Keratinocyte (primary cell): Measurements from ENCODE around the gene NTSR1. TPM values are rescaled to one million over a fixed set of nuclear protein-coding genes. Genes with fewer than 3 reads are reported as not detected.

Experiments
- DNase-seq: peaks from one replicate; pipeline ENCODE4 v3.0.0-alpha.2; 2011; ENCODE audit warnings: low read depth, missing footprints, low spot score
- FAIRE-seq: peaks from 2 replicates; lab custom pipeline; 2011; peaks lifted over from hg19 to GRCh38; lab: Jason Lieb, UNC
- H2AFZ ChIP-seq: 2 replicates; pipeline ENCODE4 v1.6.0; 2012; ENCODE audit warnings: low read length, control low read depth, inconsistent platforms; ENCODE audit not compliant: control insufficient read depth
- H3K27ac ChIP-seq: 2 replicates; pipeline ENCODE4 v1.5.1; 2011; ENCODE audit warnings: low read length; ENCODE audit not compliant: control insufficient read depth, insufficient read depth
- H3K27me3 ChIP-seq: 3 replicates; pipeline ENCODE4 v1.6.0; 2011; ENCODE audit warnings: low read length; ENCODE audit not compliant: control insufficient read depth, insufficient read depth; ENCODE audit errors: extremely low read depth
- H3K36me3 ChIP-seq, 2 experiments: 2 replicates in 1 of 2; 3 replicates in 1 of 2; pipeline ENCODE4 v1.5.1; 2011; ENCODE audit warnings: low read length in 2 of 2, mild to moderate bottlenecking in 1 of 2; ENCODE audit not compliant: control insufficient read depth in 2 of 2, insufficient read depth in 2 of 2; ENCODE audit errors: extremely low read depth in 1 of 2
- H3K4me1 ChIP-seq: 3 replicates; pipeline ENCODE4 v1.5.1; 2011; ENCODE audit warnings: low read length; ENCODE audit not compliant: control insufficient read depth, insufficient read depth; ENCODE audit errors: extremely low read depth
- H3K4me2 ChIP-seq: 3 replicates; pipeline ENCODE4 v1.6.0; 2011; ENCODE audit warnings: low read depth, low read length; ENCODE audit not compliant: control insufficient read depth, insufficient read depth; ENCODE audit errors: extremely low read depth
- H3K4me3 ChIP-seq, 3 experiments: fragments of 200-600 bp in 1 of 3; sonication (generic) in 1 of 3; 2 replicates in 2 of 3; 3 replicates in 1 of 3; pipeline ENCODE4 v1.5.1; 2011 to 2016; ENCODE audit warnings: low read length in 3 of 3, mild to moderate bottlenecking in 3 of 3, control low read depth in 2 of 3, inconsistent platforms in 1 of 3, low read depth in 1 of 3, mixed read lengths in 1 of 3, mixed run types in 1 of 3, moderate library complexity in 1 of 3; ENCODE audit not compliant: control insufficient read depth in 2 of 3, insufficient read depth in 2 of 3; ENCODE audit errors: extremely low read depth in 1 of 3
- H3K79me2 ChIP-seq: 2 replicates; pipeline ENCODE4 v1.6.0; 2012; ENCODE audit warnings: low read length; ENCODE audit not compliant: control insufficient read depth, insufficient read depth
- H3K9ac ChIP-seq: 3 replicates; pipeline ENCODE4 v1.6.0; 2011; ENCODE audit warnings: low read length; ENCODE audit not compliant: control insufficient read depth, insufficient read depth; ENCODE audit errors: extremely low read depth
- H3K9me1 ChIP-seq: 3 replicates; pipeline ENCODE4 v1.6.0; 2011; ENCODE audit warnings: low read length; ENCODE audit not compliant: control insufficient read depth, insufficient read depth; ENCODE audit errors: extremely low read depth
- H3K9me3 ChIP-seq: 2 replicates; pipeline ENCODE4 v1.5.1; 2012; ENCODE audit warnings: low read depth, low read length; ENCODE audit not compliant: control insufficient read depth
- H4K20me1 ChIP-seq: 3 replicates; pipeline ENCODE4 v1.6.0; 2011; ENCODE audit warnings: low read length; ENCODE audit not compliant: control insufficient read depth, insufficient read depth; ENCODE audit errors: extremely low read depth
- EZH2 ChIP-seq: IDR thresholded peaks from one replicate; pipeline ENCODE4 v1.6.1; 2012; ENCODE audit warnings: inconsistent platforms, mild to moderate bottlenecking, low read length, moderate library complexity
- dilution Hi-C: fragments of 300-500 bp; cut with MboI; formaldehyde crosslinking; loops from one replicate; pipeline ENCODE4 v1.7.0; 2020; ENCODE audit warnings: low sequenced_read_pairs; ENCODE audit not compliant: extremely low pct_ligation_motif_present
- polyA plus RNA-seq, 5 experiments: library from polyadenylated mRNA; depleted of rRNA in 3 of 5; stranded (reverse) in 3 of 5; stranded (forward) in 1 of 5; unstranded in 1 of 5; fragments of >200 nt; gene quantifications; 1 replicate in 1 of 5; 2 replicates in 3 of 5; 3 replicates in 1 of 5; pipeline versions ENCODE4 v1.2.1 to v1.2.3, GENCODE V29; 2011 to 2012; ENCODE audit warnings: missing spikeins in 2 of 5, low read depth in 1 of 5, low replicate concordance in 1 of 5
- TF ChIP-seq, protein P1 (sequence below), 3 experiments: IDR thresholded peaks in 1 of 3; conservative IDR thresholded peaks in 1 of 3; optimal IDR thresholded peaks in 1 of 3; 2 replicates in 2 of 3; 3 replicates in 1 of 3; pipeline versions ENCODE3 to v1.5.1; 2011; ENCODE audit warnings: low read length in 3 of 3, mild to moderate bottlenecking in 3 of 3, moderate library complexity in 2 of 3, control low read depth in 1 of 3, inconsistent platforms in 1 of 3; ENCODE audit not compliant: insufficient read depth in 2 of 3; ENCODE audit errors: extremely low read depth in 1 of 3

NTSR1 gene
- polyA plus RNA-seq, 1 donor (not counting 4 experiments of a cell fraction or from before 2014, with no cell fraction given) = 0.55 TPM

DNA sequence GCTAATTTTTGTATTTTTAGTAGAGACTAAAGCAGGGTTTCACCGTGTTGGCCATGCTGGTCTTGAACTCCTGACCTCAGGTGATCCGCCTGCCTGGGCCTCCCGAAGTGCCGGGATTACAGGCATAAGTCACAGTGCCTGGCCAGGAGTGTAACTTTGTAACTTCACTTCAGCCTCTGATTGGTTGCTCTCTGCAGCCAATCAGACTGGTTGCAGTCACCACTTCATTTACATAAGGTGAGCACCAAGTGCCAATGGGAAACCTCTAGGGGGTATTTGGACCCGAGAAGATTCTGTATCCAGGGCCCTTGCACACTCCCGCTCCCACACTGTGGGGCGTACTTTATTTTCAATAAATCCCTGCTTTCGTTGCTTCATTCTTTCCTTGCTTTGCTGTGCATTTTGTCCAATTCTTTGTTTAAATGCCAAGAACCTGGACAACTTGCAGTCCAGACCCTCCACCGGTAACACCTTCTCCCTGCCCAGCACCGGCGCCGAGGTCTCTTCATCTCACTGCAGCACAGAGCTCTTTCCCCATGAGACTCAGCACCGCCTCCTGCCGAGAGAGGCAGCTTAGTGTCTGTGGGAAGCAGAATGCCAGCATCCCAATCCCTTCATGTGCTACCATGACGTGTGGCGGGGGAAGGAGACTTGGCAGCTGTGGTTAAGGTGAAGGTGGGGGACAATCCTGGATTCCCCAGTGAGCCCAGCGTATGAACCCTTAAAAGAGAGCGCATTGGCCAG, 73.7 kb downstream of the NTSR1 start:
- Histone ChIP-seq H4K20me1 (no peaks in the 10 kb centered on the region), H3K4me2 (no peak overlapping the region), H3K9me1 (no peaks in the 10 kb centered on the region), H3K9ac (no peak overlapping the region), H3K27ac (no peak overlapping the region), H2AFZ (no peak overlapping the region), H3K4me1 (no peaks in the 10 kb centered on the region), H3K9me3 (no peaks in the 10 kb centered on the region), H3K4me3 (no peak overlapping the region), H3K36me3 (no peaks in the 10 kb centered on the region), H3K79me2 (no peaks in the 10 kb centered on the region), H3K27me3 (peaks cover 3% of the 10 kb centered on the region)
- DNase-seq (no peak), FAIRE-seq (no peak)
- dilution Hi-C loops = no loop called here
- TF ChIP-seq EZH2 = no peak
- TF ChIP-seq, protein P1, sequence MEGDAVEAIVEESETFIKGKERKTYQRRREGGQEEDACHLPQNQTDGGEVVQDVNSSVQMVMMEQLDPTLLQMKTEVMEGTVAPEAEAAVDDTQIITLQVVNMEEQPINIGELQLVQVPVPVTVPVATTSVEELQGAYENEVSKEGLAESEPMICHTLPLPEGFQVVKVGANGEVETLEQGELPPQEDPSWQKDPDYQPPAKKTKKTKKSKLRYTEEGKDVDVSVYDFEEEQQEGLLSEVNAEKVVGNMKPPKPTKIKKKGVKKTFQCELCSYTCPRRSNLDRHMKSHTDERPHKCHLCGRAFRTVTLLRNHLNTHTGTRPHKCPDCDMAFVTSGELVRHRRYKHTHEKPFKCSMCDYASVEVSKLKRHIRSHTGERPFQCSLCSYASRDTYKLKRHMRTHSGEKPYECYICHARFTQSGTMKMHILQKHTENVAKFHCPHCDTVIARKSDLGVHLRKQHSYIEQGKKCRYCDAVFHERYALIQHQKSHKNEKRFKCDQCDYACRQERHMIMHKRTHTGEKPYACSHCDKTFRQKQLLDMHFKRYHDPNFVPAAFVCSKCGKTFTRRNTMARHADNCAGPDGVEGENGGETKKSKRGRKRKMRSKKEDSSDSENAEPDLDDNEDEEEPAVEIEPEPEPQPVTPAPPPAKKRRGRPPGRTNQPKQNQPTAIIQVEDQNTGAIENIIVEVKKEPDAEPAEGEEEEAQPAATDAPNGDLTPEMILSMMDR (optimal IDR thresholded peaks at IDR 0.05 in 1 of 3, IDR thresholded peaks at IDR 0.05 in 1 of 3, conservative IDR thresholded peaks at IDR 0.05 in 1 of 3; ENCODE audit: extremely low read depth in 1 of 3, insufficient read depth in 2 of 3, low read length in 3 of 3) = peak in 1 of 3 experiments; percentile 24

GRCh38 chr20:62782893-62783278, 74.2 kb downstream of the NTSR1 start:
- no peaks in the 10 kb centered on the region for H3K79me2 ChIP-seq
- dilution Hi-C loops = no loop called here
- no peak overlapping the region for H3K27ac ChIP-seq

More at GRCh38 chr20:62782893-62783278, 74.2 kb downstream of the NTSR1 start:
- Histone ChIP-seq H3K4me3 (no peak overlapping the region), H4K20me1 (no peaks in the 10 kb centered on the region), H3K27me3 (peaks cover 6% of the 10 kb centered on the region), H3K4me2 (no peak overlapping the region), H3K9me3 (no peaks in the 10 kb centered on the region), H3K36me3 (no peaks in the 10 kb centered on the region), H2AFZ (no peak overlapping the region), H3K9me1 (no peaks in the 10 kb centered on the region), H3K4me1 (no peaks in the 10 kb centered on the region), H3K9ac (no peak overlapping the region)
- DNase-seq (no peak), FAIRE-seq (no peak)
- TF ChIP-seq, protein P1 (optimal IDR thresholded peaks at IDR 0.05 in 1 of 3, IDR thresholded peaks at IDR 0.05 in 1 of 3, conservative IDR thresholded peaks at IDR 0.05 in 1 of 3; ENCODE audit: extremely low read depth in 1 of 3, insufficient read depth in 2 of 3, low read length in 3 of 3) = no peak
- TF ChIP-seq EZH2 = no peak
